ENCODE results near the gene NXN.
A peak's percentile ranks its signal among the peaks of the same experiment; 100 is the strongest.

The NXN gene

DNA sequence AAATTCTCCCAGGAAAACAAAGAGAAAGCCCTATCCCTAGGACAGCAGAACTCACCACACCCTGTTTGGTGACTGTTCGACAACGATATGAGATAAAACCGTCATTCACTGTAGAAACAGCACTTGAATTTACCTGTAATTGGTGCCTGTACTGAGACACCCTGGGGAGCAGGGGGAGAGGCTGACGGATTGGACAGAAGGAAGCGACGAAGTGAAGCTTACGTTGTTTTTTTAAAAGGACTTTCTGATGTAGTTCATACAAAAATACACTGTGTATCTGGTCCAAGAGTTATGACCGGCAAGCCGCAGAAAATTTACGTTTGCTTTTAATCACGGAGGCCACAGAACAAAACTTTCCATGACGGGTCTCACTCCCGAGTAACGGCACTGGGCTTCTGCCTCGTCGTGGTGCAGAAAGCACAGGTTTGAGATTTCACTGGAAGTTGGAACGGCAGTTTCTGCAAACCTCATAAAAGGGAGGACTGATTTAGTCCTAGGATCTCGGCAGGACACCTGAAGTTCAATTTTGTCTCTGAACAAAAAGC, 9.7 kb downstream of the NXN start:
- TF ChIP-seq, protein P1, sequence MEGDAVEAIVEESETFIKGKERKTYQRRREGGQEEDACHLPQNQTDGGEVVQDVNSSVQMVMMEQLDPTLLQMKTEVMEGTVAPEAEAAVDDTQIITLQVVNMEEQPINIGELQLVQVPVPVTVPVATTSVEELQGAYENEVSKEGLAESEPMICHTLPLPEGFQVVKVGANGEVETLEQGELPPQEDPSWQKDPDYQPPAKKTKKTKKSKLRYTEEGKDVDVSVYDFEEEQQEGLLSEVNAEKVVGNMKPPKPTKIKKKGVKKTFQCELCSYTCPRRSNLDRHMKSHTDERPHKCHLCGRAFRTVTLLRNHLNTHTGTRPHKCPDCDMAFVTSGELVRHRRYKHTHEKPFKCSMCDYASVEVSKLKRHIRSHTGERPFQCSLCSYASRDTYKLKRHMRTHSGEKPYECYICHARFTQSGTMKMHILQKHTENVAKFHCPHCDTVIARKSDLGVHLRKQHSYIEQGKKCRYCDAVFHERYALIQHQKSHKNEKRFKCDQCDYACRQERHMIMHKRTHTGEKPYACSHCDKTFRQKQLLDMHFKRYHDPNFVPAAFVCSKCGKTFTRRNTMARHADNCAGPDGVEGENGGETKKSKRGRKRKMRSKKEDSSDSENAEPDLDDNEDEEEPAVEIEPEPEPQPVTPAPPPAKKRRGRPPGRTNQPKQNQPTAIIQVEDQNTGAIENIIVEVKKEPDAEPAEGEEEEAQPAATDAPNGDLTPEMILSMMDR (IDR thresholded peaks at IDR 0.05; ENCODE audit: low read depth, low read length) = no peak
- H3K4me3 ChIP-seq (ENCODE audit: low read depth, low read length) = peak overlapping the region; percentile 37

DNA sequence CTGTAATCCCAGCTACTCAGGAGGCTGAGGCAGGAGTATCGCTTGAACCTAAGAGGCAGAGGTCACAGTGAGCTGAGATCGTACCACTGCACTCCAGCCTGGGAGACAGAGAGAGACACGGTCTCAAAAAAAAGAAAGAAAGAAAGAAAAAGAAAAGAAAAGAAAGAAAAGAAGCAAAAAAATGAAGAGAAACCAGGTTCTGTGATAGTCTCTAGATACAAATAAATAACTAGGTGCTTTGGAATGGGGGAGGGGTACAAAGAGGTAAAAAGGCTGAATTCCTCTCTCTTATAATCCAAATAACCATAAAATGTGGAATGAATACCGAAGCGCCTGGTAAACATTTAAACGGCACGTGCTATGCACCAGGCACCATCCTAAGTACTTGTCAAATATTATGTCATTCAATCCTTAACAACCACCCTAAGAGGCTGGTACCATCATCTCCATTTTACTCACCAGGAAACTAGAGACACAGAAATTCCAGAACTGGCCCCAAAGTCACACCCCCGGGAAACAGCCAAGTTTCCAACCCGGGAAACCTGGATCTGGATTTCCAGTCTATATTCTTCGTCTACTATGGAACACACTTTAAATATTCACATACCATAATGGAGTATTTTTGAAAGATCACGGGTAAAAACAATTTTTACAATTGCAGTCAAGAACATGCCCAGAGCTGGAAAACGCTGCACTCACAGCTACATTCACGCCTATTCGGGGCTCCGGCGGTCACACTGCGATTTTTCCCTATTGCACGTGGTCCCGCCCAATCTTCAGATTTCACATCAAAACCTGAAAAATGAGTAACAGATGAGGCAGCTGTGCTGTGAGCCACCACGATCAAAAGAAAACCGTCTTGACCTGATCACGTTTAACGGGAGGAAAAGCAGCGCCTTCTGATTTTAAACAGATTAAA, 10.5 kb downstream of the NXN start:
- TF ChIP-seq, protein P1 (IDR thresholded peaks at IDR 0.05; ENCODE audit: low read depth, low read length) = no peak
- H3K4me3 ChIP-seq (ENCODE audit: low read depth, low read length) = no peak overlapping the region; the same call in 1 of the 2 replicates

DNA sequence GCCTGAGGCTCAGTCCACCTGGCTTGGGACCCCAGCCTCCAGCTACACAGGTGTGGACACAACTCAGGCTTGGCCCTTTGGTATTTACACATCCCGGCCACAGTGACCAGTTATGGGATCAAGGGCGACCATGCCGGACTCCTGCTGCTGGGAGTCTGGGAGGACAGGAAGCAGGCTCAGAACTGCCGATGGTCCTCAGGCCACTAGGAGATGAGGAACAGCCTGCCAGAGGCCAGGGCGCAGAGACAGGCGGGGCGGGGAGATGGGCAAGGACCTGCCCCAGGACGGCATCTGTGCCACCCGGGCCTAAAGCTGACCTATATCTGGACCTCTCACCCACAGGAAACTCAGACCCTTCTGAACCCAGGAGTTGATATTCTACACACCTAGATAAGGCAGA, 12.5 kb downstream of the NXN start:
- TF ChIP-seq, protein P1 (IDR thresholded peaks at IDR 0.05; ENCODE audit: low read depth, low read length) = no peak
- no peak overlapping the region for H3K4me3 ChIP-seq (ENCODE audit: low read depth, low read length)

DNA sequence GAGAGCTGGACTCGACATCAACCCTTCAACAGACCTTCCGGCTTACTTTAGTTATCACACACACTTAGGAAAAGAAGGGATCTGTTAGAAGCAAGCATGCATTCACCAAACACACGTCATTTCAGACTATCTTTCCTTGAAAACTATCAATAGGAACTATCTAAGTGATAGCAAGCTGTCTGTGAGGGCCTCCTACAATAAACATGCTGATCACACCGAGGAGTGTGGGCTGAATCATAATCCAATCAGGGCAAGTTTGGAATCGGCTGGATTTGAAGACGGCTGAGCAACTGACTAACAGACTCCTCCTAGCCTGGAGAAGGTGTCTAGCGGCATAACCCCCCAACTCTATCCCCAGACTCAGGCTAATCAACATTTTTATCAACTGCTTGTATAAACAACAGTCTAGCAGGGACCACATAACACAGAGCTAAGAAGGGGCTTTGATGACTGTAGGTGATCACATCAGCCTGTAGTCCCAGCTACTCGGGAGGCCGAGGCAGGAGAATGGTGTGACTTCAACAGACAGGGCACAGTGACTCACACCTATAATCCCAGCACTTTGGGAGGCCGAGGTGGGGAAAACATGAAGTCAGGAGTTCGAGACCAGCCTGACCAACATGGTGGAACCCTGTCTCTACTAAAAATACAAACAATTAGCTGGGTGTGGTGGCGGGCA, 14.1 kb downstream of the NXN start:
- TF ChIP-seq, protein P1 (IDR thresholded peaks at IDR 0.05; ENCODE audit: low read depth, low read length) = no peak
- H3K4me3 ChIP-seq (ENCODE audit: low read depth, low read length) = no peak overlapping the region

DNA sequence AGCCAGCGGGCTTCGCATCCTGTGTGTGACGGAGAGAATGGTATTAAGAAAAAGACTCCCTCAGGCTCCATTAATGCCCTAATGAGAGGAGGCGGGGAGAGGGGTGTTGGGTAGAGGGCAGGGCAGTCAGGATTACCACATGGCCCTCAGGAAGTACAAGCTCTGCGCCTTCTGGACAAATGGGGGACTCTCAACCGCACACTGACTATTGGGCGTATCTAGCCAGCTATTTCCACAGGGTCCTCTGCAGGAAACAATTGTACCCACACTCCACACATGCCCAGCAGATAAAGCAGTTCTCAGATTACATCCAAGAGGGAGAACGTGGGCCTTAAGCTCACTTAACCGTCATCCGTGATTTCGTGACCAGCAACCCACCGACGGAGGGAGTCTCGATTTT, 14.7 kb downstream of the NXN start:
- H3K4me3 ChIP-seq (ENCODE audit: low read depth, low read length) = no peak overlapping the region
- TF ChIP-seq, protein P1 (IDR thresholded peaks at IDR 0.05; ENCODE audit: low read depth, low read length) = no peak

DNA sequence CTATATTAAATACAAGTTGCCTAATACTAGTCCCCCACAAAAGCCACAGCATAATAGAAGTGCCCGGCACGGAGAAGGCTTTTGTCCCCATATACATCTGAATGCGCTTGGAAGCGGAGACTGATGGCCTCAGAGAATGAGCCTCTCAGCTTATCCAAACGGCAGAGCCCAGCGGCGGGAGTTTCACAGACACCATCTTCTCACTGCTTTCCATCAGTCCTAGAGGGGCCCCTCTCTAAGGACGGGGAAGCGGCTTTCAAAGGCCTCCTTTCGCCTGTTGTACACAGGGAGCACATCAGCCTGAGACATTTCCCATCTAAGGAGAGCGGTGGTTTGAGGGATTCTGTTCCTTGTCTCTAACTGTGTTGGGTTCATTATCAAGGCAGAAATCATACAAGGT, 16.9 kb downstream of the NXN start:
- TF ChIP-seq, protein P1 (IDR thresholded peaks at IDR 0.05; ENCODE audit: low read depth, low read length) = no peak
- no peak overlapping the region for H3K4me3 ChIP-seq (ENCODE audit: low read depth, low read length)

DNA sequence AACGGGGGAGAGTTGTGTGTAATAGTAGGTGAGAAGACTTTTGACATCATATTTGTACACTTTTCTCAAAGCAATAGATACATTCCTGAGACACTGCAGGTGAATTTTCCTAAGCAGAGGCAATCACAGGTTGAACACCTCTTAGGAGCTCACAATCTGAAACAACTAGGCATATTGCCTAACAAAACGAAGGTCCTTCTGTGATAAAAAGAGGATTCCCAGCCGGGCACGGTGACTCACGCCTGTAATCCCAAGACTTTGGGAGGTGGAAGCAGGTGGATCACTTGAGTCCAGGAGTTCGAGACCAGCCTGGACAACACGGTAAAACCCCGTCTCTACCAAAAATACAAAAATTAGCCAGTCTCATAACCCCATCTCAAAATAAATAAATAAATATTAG, 17.4 kb downstream of the NXN start:
- no peak overlapping the region for H3K4me3 ChIP-seq (ENCODE audit: low read depth, low read length)
- TF ChIP-seq, protein P1 (IDR thresholded peaks at IDR 0.05; ENCODE audit: low read depth, low read length) = no peak

Measured in WI38 (cell line).